GM10266 (cell line): Measurements from ENCODE around the gene MYO1D.

ENCODE experiments used
- DNase-seq: peaks from one replicate; pipeline ENCODE4 v3.0.0; 2012; ENCODE audit errors: extremely low spot score
- TF ChIP-seq, protein P1 (sequence below): IDR thresholded peaks from 2 replicates; pipeline ENCODE4 v1.5.1; 2012; ENCODE audit warnings: mild to moderate bottlenecking, low read depth; ENCODE audit not compliant: control insufficient read depth, insufficient read depth; ENCODE audit errors: missing control alignments

The MYO1D gene

DNA sequence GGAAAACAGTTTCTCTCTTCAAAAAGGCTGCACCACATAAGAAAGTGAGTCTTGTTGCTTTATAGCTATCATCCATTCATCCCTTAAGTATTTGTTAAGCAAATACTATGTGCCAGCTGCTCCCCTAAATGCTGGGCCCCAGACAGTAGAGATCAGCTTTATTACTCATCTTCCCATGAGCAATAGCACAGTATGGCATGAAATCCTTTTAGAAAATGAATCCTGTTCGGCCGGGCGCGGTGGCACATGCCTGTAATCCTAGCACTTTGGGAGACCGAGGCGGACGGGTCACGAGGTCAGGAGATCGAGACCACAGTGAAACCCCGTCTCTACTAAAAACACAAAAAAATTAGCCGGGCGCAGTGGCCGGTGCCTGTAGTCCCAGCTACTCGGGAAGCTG lies 99.5 kb downstream of the MYO1D start:
- DNase-seq: no peak
- TF ChIP-seq, protein P1, sequence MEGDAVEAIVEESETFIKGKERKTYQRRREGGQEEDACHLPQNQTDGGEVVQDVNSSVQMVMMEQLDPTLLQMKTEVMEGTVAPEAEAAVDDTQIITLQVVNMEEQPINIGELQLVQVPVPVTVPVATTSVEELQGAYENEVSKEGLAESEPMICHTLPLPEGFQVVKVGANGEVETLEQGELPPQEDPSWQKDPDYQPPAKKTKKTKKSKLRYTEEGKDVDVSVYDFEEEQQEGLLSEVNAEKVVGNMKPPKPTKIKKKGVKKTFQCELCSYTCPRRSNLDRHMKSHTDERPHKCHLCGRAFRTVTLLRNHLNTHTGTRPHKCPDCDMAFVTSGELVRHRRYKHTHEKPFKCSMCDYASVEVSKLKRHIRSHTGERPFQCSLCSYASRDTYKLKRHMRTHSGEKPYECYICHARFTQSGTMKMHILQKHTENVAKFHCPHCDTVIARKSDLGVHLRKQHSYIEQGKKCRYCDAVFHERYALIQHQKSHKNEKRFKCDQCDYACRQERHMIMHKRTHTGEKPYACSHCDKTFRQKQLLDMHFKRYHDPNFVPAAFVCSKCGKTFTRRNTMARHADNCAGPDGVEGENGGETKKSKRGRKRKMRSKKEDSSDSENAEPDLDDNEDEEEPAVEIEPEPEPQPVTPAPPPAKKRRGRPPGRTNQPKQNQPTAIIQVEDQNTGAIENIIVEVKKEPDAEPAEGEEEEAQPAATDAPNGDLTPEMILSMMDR: no peak

GRCh38 chr17:32774695-32775084 lies 102.2 kb downstream of the MYO1D start:
- DNase-seq: no peak
- TF ChIP-seq, protein P1: no peak

DNA sequence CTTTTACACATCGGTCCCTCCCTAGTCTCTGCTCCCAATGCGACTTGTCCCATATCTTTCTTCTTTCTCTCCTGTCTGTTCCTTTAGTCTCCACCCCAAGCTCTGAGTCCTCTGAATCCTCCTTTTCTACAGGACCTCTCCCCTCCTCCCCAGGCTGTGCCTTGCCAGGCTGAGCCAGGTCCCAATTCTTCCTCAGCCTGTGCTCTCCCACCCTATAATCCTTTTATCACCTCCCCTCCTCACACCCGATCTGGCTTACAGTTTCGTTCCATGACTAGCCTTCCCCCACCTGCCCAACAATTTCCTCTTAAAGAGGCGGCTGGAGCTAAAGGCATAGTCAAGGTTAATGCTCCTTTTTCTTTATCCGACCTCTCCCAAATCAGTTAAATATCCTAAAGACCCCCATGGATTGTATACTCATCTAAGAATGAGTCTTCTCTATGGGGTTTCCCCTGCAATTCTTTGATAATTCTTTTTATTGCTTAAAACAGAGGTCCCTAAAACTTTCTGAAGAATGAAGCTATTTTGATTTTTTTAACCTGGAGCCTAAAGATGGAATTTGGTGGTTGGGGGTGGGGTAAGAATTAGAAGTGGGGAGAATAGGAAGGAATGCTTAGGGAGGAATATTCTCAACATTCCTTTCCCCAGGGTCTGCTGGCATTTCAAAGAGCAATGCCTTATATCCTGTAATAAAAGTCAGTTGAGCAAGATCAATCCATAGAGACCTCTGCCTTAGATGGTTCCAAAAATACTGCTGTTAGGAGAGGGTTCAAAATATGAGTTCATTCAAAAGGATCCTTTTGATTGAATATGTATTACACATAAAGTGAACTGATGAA lies 102.8 kb downstream of the MYO1D start:
- no peak for DNase-seq
- TF ChIP-seq, protein P1: no peak

GRCh38 chr17:32772453-32773025 lies 104.4 kb downstream of the MYO1D start:
- no peak for DNase-seq
- TF ChIP-seq, protein P1: no peak

- DNase-seq: no peak
- TF ChIP-seq, protein P1: no peak
These were observed 105.5 kb downstream of the MYO1D start for GRCh38 chr17:32771396-32771795.

DNA sequence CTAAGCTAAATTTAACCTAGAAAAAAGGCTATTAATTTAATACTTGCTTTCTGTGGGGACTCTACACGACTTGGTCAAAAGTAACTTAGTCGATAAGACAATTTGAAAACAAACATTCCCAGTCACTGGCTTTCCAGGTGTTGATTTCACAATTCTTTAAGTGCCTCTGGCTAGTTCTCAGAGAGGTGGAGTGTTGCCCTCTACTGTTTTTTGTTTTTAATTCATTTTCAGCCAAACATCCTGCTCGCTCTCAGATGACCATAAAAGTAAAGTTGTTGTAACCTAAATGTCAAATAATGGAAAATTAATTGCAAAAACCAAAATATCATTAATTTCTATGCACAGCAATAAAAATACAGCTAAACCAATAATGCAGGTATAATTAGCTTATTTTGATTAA lies 107.1 kb downstream of the MYO1D start:
- no peak for DNase-seq
- TF ChIP-seq, protein P1: no peak

GRCh38 chr17:32763855-32764439 lies 113.0 kb downstream of the MYO1D start:
- no peak for DNase-seq
- TF ChIP-seq, protein P1: no peak
